Effector memory CD4-positive, alpha-beta T cell (primary cell): ENCODE data around the gene MYO16.

Experiments used
- DNase-seq, 3 donors: peaks; one replicate each; pipeline ENCODE4 v3.0.0-alpha.2; 2020
- H3K27ac ChIP-seq: 2 replicates; pipeline ENCODE4 v1.7.0; 2013; ENCODE audit warnings: mild to moderate bottlenecking, low read length, moderate library complexity; ENCODE audit not compliant: insufficient read depth, poor library complexity, severe bottlenecking
- H3K27me3 ChIP-seq: replicated peaks from 2 replicates; pipeline ENCODE4 v1.7.0; 2013; ENCODE audit warnings: mild to moderate bottlenecking, low read length; ENCODE audit not compliant: insufficient read depth, control insufficient read depth, poor library complexity, severe bottlenecking
- H3K36me3 ChIP-seq: 2 replicates; pipeline ENCODE4 v1.7.0; 2013; ENCODE audit warnings: mild to moderate bottlenecking, low read length, moderate library complexity; ENCODE audit not compliant: control insufficient read depth, insufficient read depth
- H3K4me1 ChIP-seq: 2 replicates; pipeline ENCODE4 v1.7.0; 2013; ENCODE audit warnings: low read length, mild to moderate bottlenecking; ENCODE audit not compliant: control insufficient read depth, insufficient read depth, poor library complexity, severe bottlenecking
- H3K4me3 ChIP-seq: 2 replicates; pipeline ENCODE4 v1.7.0; 2013; ENCODE audit warnings: low read length, low read depth, mild to moderate bottlenecking; ENCODE audit not compliant: insufficient read depth, poor library complexity, severe bottlenecking
- H3K9me3 ChIP-seq: 2 replicates; pipeline ENCODE4 v1.7.0; 2013; ENCODE audit warnings: mild to moderate bottlenecking, low read length, moderate library complexity; ENCODE audit not compliant: control insufficient read depth

Gene MYO16

GRCh38 chr13:108681986-108682575, 52.7 kb downstream of the MYO16 start:
- Histone ChIP-seq H3K27me3 (no peaks in the 10 kb centered on the region), H3K4me3 (no peak overlapping the region), H3K27ac (no peak overlapping the region), H3K4me1 (no peaks in the 10 kb centered on the region), H3K36me3 (no peaks in the 10 kb centered on the region), H3K9me3 (no peaks in the 10 kb centered on the region)
- DNase-seq = no peak

- H3K36me3 ChIP-seq = no peaks in the 10 kb centered on the region
- DNase-seq = no peak
- H3K27ac ChIP-seq = no peak overlapping the region
- no peak overlapping the region for H3K4me3 ChIP-seq
- no peaks in the 10 kb centered on the region for H3K27me3 ChIP-seq
- no peaks in the 10 kb centered on the region for H3K4me1 ChIP-seq
- no peaks in the 10 kb centered on the region for H3K9me3 ChIP-seq
Observed at GRCh38 chr13:108682714-108683113, 53.3 kb downstream of the MYO16 start.

DNA sequence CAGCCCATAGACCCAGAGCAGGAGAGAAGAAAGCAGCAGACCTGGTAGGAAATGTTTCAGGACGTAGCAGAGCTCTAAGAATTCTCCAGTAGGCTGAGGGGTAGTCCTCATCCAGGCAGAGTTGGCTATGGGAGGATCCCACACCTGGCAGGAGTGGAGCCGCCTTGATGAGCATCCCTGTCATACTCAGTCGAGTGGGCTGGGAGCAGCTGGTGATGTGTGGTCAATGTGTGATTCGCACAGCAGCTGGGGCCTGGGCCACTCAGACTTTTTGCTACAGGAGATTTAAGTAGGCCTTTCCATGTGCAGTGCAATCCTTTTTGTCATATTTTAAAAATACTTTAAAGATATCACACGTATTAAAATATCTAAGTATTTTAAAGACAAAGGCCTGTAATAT, 56.6 kb downstream of the MYO16 start:
- H3K4me1 ChIP-seq = no peaks in the 10 kb centered on the region
- no peaks in the 10 kb centered on the region for H3K9me3 ChIP-seq
- no peak for DNase-seq
- no peak overlapping the region for H3K27ac ChIP-seq
- no peaks in the 10 kb centered on the region for H3K36me3 ChIP-seq
- H3K27me3 ChIP-seq = no peaks in the 10 kb centered on the region
- no peak overlapping the region for H3K4me3 ChIP-seq

DNA sequence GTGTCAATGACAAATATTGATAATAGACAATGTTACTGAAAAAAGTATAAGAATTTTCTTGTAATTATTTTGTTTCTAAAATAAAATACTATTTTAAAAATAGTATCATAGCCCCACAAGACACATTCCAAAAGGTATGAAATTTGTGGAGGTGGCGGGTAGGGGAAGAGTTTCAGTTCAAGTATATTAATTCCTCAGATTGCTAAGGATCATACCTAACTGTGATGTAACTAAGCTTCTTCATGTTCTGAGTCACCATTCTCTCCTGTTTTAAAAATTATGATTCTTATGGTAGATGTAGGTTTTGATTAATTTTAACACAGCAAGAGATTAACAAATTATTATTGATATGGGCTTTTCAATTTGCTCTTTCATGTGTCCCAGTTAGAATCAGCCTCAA, 61.3 kb downstream of the MYO16 start:
- Histone ChIP-seq H3K4me1 (no peaks in the 10 kb centered on the region), H3K27ac (no peak overlapping the region), H3K27me3 (no peaks in the 10 kb centered on the region), H3K4me3 (no peak overlapping the region), H3K9me3 (no peaks in the 10 kb centered on the region), H3K36me3 (no peaks in the 10 kb centered on the region)
- DNase-seq = no peak

DNA sequence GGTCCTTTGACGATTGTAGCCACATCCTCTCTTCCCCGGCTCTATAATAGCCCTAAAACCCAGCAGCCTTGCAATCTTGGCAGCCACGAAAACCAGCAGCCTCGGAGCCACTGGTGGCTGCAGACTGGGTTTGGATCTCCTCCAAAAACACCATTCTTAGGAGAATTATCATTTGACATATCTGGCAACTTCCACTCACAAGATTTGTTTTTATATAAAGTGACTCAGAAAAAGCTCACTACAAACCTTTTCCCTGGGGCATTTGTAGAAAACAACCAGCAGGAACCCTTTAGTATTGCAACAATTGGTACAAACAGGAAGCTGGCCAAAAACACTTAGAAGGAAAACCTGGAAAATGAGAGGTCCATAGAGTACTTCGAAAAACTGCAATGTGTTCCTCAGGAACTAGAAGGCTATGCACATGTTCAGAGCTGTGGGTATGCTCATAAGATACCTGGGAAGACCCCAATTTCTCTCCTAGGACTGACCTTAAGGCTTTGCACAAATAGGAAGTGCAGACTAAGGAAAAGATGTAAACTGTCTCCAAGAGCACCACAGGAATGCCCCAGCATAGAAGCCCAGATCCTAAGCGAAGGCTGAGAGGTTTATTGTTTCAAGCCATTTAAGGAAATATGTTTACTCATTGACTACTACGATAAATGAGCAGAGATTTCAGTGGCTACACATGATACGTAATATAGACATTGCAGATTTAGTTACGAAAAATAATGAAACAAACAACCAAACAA, 71.2 kb downstream of the MYO16 start:
- H3K4me1 ChIP-seq = no peaks in the 10 kb centered on the region
- no peak for DNase-seq
- no peaks in the 10 kb centered on the region for H3K36me3 ChIP-seq
- H3K27ac ChIP-seq = no peak overlapping the region
- no peaks in the 10 kb centered on the region for H3K9me3 ChIP-seq
- H3K4me3 ChIP-seq = no peak overlapping the region
- H3K27me3 ChIP-seq = no peaks in the 10 kb centered on the region

DNA sequence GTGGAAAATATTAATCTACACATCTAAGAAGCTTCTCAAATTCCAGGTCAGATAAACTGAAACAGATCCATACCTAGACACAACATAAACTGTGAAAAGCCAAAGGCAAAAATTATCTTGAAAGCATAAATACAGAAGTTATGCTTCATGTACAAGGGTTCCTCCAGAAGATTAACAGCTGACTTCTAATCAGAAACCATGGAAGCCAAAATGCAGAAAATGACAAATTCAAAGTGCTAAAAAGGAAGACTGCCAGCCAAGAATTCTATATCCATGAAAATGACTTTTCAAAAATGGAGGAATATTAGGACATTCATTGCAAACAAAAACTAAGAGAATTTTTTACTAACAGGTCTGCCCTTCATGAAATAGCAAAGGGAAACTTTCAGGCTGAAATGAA, 72.8 kb downstream of the MYO16 start:
- H3K27ac ChIP-seq = no peak overlapping the region
- no peaks in the 10 kb centered on the region for H3K9me3 ChIP-seq
- DNase-seq = no peak
- no peaks in the 10 kb centered on the region for H3K36me3 ChIP-seq
- H3K27me3 ChIP-seq = no peaks in the 10 kb centered on the region
- H3K4me1 ChIP-seq = no peaks in the 10 kb centered on the region
- H3K4me3 ChIP-seq = no peak overlapping the region

GRCh38 chr13:108705031-108705430, 75.6 kb downstream of the MYO16 start:
- H3K9me3 ChIP-seq = no peaks in the 10 kb centered on the region
- H3K36me3 ChIP-seq = no peaks in the 10 kb centered on the region
- no peaks in the 10 kb centered on the region for H3K4me1 ChIP-seq
- H3K27me3 ChIP-seq = no peaks in the 10 kb centered on the region
- no peak for DNase-seq
- no peak overlapping the region for H3K4me3 ChIP-seq
- no peak overlapping the region for H3K27ac ChIP-seq

GRCh38 chr13:108707584-108707983, 78.2 kb downstream of the MYO16 start:
- no peaks in the 10 kb centered on the region for H3K36me3 ChIP-seq
- H3K27ac ChIP-seq = no peak overlapping the region
- no peaks in the 10 kb centered on the region for H3K4me1 ChIP-seq
- no peak overlapping the region for H3K4me3 ChIP-seq
- no peaks in the 10 kb centered on the region for H3K27me3 ChIP-seq
- H3K9me3 ChIP-seq = no peaks in the 10 kb centered on the region
- no peak for DNase-seq

DNA sequence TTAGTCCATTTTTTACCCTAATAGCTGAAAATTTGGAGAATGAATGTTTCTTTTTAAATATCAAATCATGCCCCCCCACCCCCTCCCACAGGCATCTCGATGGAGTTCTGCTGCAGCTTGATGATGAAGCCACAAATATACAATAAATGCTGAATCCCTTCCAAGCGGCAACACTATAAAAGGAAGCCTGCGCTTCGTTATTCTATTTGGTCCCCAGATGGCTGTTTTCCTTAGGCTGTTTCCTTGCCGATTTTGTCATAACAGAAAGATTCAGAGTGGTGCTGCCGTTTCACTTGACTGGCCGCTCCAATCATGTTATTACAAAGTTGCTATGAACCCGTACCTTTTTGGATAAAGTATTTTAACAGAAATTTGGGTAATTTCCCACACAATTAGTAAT, 79.5 kb downstream of the MYO16 start:
- no peaks in the 10 kb centered on the region for H3K9me3 ChIP-seq
- H3K27ac ChIP-seq = no peak overlapping the region

DNA sequence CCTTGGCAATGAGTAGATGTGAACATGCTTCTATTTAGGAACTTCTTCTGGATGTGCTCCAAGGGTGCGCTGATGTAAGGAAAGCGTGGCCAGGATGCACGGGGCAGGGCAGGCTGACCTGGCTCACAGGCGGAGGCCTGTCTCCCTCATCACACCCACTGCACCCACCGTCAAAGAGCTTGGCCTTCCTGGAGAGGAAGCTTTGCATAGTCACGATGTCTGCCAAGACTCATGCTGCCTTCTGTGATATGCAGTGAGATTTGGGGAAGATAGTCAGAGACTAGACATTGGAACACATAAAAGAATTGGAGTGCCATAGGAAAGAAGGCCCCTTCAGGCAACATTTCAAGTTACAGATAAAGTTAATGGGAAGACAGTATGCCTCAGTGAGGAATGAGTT, 82.0 kb downstream of the MYO16 start:
- H3K4me1 ChIP-seq = no peaks in the 10 kb centered on the region
- no peak for DNase-seq
- no peaks in the 10 kb centered on the region for H3K9me3 ChIP-seq

More for the DNA sequence above, 79.5 kb downstream of the MYO16 start:
- Histone ChIP-seq H3K4me3 (no peak overlapping the region), H3K27me3 (no peaks in the 10 kb centered on the region), H3K36me3 (no peaks in the 10 kb centered on the region), H3K4me1 (no peaks in the 10 kb centered on the region)
- DNase-seq = no peak

More for the DNA sequence above, 82.0 kb downstream of the MYO16 start:
- no peaks in the 10 kb centered on the region for H3K36me3 ChIP-seq
- no peak overlapping the region for H3K27ac ChIP-seq
- H3K4me3 ChIP-seq = no peak overlapping the region
- no peaks in the 10 kb centered on the region for H3K27me3 ChIP-seq
